GM19193 (cell line): Measurements from ENCODE around the gene NAAA.

ENCODE experiments used
- POLR2A ChIP-seq: IDR thresholded peaks from 4 replicates; pipeline ENCODE4 v1.6.1; 2011; ENCODE audit not compliant: insufficient read depth, insufficient read length; ENCODE audit errors: extremely low read depth

The NAAA gene

GRCh38 chr4:75920327-75920726, 20.5 kb downstream of the NAAA start:
- TF ChIP-seq POLR2A: no peak

DNA sequence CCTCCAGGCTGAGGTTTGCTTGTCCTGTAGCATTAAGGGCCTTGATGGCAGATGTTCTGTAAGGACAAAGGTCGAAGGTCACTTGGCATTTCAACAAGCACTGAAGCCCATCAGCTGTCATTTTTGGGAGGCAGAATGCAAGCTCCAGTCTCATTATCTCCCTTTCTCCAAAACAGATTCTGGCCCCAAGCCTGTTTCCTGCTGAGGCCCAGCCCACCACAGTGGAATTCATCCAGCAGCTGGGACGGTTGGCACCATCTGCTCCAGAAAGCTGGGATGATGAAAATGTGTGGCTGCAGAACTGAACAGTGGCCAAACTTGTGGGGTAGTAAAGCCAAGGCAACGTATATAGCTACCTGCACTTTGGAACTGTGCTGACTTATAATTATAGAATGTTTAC, 20.9 kb downstream of the NAAA start:
- TF ChIP-seq POLR2A: no peak

GRCh38 chr4:75916091-75916661, 24.6 kb downstream of the NAAA start:
- no peak for TF ChIP-seq POLR2A

GRCh38 chr4:75912968-75913367, 27.8 kb downstream of the NAAA start:
- TF ChIP-seq POLR2A: no peak

DNA sequence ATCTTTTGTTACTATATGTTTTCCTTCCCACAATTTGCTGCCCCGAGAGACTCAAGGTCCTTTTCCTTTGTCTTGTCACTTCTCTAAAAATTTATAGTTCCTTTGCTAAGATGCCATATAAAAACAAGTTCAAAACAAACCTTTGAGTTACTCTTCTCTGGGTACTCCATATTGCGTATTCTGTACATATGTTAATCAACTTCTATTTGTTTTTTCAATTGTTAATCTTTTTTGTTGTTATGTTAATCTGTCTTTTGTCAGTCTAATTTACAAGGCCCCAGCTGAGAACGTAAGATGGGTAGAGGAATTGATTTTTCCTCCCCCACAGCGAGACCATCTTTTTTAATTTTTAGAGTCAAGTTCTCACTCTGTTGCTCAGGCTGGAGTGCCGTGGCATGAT, 31.4 kb downstream of the NAAA start:
- TF ChIP-seq POLR2A: no peak

GRCh38 chr4:75908555-75908954, 32.3 kb downstream of the NAAA start:
- no peak for TF ChIP-seq POLR2A

- no peak for TF ChIP-seq POLR2A
Observed at GRCh38 chr4:75907966-75908365, 32.8 kb downstream of the NAAA start.

DNA sequence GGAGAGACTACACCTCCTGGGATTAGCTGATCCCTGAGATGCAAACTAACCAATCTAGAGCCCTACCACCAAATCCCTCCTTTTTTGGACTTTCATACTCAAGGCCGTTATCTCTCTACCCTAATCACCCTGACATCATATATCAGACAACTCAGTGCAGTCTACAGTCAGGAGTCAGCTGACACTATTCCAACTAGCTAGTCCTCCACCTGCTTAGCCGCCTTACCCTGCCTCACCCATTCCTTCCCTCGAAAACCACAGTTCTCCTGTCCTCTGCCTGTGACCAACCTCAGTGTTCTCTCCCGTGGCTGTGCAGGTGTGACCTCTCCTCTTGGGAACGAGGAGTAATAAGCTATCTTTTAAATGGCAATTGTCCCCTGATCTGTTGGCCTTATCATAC, 36.7 kb downstream of the NAAA start:
- no peak for TF ChIP-seq POLR2A

DNA sequence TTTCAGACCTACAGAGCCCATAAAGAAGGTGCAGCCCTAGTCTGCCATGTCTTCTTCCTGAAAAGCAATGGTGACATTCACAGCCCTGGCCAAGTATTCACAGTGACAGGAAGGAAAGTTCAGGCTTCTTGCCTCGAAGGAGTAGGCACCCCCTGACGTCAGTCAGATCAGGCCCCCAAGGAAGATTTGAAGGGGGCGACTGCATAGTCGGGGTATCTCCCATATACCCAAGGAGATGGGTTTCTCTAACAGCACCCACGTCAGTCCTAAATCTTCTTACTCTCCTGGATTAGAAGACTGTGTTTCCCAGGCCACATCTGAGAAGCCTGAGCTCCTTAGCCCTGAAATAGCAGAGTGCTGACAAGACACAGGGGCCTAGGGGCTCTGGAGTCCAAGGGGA, 38.5 kb downstream of the NAAA start, which contains the start of gene PPEF2:
PPEF2 (minus strand) TSS at position 101 of the 400 bp plus-strand sequence. CDS start 6,127 bp downstream, outside the sequence.
- TF ChIP-seq POLR2A: no peak

- TF ChIP-seq POLR2A: no peak
Observed at GRCh38 chr4:75898536-75898935, 42.3 kb downstream of the NAAA start.

DNA sequence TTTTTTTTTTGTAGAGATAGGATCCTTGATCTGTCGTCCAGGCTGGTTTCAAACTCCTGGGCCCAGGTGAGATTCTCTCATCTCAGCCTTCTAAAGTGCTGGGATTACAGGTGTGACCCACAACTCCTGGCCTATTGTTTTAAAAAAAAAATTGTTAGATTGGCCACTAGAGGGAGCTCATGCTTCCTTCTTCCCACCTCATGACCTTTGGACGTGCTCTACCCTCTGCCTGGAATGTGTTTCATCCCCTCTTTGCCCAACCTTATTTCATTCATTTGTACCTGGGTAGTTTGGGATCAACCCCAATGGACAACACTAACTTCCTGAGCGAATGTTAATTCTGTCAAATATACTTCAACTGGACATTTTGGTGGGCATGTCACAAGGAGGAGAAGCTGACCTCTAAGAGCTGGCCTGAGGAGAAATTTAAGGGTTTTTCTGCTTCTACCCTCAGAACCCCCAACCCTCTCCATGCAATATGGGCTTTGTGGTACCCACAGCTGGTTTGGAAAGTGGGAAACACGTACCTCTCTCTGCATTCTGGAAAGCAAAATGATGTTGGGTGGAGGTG, 45.0 kb downstream of the NAAA start:
- TF ChIP-seq POLR2A: no peak

DNA sequence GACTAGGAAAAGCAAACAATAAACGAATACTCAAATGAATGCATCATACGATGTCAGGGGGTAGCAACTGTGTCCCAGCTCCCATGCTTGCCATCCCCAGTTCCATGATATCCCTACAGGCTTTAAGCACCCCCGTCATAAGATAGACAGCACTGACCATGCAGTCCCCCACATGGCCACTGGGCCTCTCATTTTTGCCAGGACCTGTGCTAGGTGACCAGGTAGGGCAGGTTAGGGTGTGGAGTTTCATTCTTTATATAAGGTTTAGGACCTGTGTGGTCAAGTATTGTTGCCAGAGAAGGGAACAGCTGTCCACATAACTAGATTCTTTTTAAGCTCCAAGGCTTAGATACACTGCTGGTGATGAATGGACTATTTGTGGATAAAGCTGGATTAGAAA, 48.3 kb downstream of the NAAA start:
- TF ChIP-seq POLR2A: no peak

GRCh38 chr4:75891611-75892010, 49.2 kb downstream of the NAAA start:
- TF ChIP-seq POLR2A: no peak

GRCh38 chr4:75889537-75890199, 51.1 kb downstream of the NAAA start:
- no peak for TF ChIP-seq POLR2A

GRCh38 chr4:75886104-75886503, 54.7 kb downstream of the NAAA start:
- no peak for TF ChIP-seq POLR2A

DNA sequence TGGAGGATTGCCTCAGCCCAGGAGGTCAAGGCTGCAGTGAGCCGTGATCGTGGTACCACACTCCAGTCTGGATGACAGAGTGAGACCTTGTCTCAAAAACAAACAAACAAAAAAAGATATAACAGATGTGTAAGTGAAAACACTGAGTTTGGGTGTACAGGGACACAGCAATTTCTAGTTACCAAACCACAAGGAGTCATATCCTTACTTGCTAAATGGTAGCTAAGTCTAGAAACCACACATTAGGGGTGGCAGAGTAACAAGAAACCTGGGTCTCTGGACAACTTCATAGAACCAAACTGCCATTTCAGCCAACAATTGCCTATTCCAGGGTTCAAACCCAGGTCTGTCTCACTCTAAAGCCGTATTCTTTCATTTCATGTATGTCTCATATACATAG, 59.3 kb downstream of the NAAA start:
- TF ChIP-seq POLR2A: no peak
